ENCODE data around the gene COPRS. TPM values are rescaled to one million over a fixed set of nuclear protein-coding genes. Genes with fewer than 3 reads are reported as not detected.

The COPRS gene
- total and polyA plus RNA-seq, 2 of the 8 experiments (the other 6 are each of a cell fraction or from before 2014, with no cell fraction given) = 40.9 to 49.3 TPM

DNA sequence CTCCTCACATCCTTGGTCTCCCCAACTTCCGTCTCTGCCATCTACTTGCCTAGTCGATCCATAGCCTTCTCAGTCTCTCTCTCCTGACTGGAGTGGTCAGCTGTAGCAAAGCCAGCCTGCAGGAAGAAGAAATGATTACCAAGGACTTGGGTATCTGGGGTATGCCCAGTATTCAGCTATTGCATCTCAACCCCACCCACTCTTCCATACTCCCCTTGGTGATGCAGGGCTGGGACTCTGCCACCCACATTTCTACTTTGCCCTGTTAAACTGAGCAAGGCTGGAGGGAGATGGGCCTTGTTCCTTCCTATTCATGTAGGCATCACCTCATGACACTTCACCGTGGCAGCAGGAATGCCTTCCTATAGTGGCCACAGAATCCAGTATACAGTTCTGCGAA is 2.3 kb downstream of the COPRS start (continued):
- TF ChIP-seq CHD7 (IDR thresholded peaks at IDR 0.05; ENCODE audit: insufficient replicate concordance, low read length) (no peak), RNF2 (IDR thresholded peaks at IDR 0.05; ENCODE audit: borderline replicate concordance, low read depth, low read length, missing control alignments, poor library complexity, severe bottlenecking) (no peak), POLR2AphosphoS5 (IDR thresholded peaks at IDR 0.05; ENCODE audit: low read depth, low read length) (no peak), SP2 (IDR thresholded peaks at IDR 0.05; ENCODE audit: low read length) (no peak), EP300 (IDR thresholded peaks at IDR 0.05; ENCODE audit: borderline replicate concordance in 1 of 2, low read depth in 2 of 2, low read length in 2 of 2) (no peak)
